HepG2 (cell line): Measurements from ENCODE around the gene COL9A3. TPM values are rescaled to one million over a fixed set of nuclear protein-coding genes. Genes with fewer than 3 reads are reported as not detected.
A peak's percentile ranks its signal among the peaks of the same experiment; 100 is the strongest.

Experiments used
- CBX1 ChIP-seq: IDR thresholded peaks from one replicate; pipeline ENCODE4 v1.6.1; 2016; ENCODE audit warnings: antibody characterized with exemption, low read depth
- CEBPG ChIP-seq: IDR thresholded peaks from 2 replicates; pipeline ENCODE4 v1.6.1; 2016
- CHD4 ChIP-seq: fragments of 200-600 bp; sonication (generic); IDR thresholded peaks from 2 replicates; pipeline ENCODE4 v1.7.0; 2017; ENCODE audit warnings: mild to moderate bottlenecking, low read length, borderline replicate concordance
- DRAP1 ChIP-seq: IDR thresholded peaks from 2 replicates; pipeline ENCODE4 v1.6.1; 2016; ENCODE audit warnings: missing genetic modification reagents, missing compliant biosample characterization
- ETV5 ChIP-seq: IDR thresholded peaks from 2 replicates; pipeline ENCODE4 v1.6.1; 2018; ENCODE audit warnings: missing biosample characterization, missing genetic modification reagents, inconsistent platforms, borderline replicate concordance
- GATAD1 ChIP-seq: IDR thresholded peaks from 2 replicates; pipeline ENCODE4 v1.6.1; 2016; ENCODE audit warnings: missing genetic modification reagents, missing compliant biosample characterization
- HINFP ChIP-seq: sonication (generic); formaldehyde crosslinking; IDR thresholded peaks from 2 replicates; pipeline ENCODE4 v1.4.0; 2020; ENCODE audit warnings: low read depth, mild to moderate bottlenecking, missing genetic modification reagents
- HNRNPK ChIP-seq: fragments of 200-400 bp; formaldehyde crosslinking; IDR thresholded peaks from 2 replicates; pipeline ENCODE4 v1.6.1; 2018; ENCODE audit warnings: low read length, low read depth, moderate library complexity, mild to moderate bottlenecking; ENCODE audit not compliant: poor library complexity, severe bottlenecking
- HOXA5 ChIP-seq: sonication (generic); formaldehyde crosslinking; IDR thresholded peaks from 2 replicates; pipeline ENCODE4 v1.4.0; 2020; ENCODE audit warnings: missing genetic modification reagents
- JUND ChIP-seq: sonication (generic); formaldehyde crosslinking; IDR thresholded peaks from 2 replicates; pipeline ENCODE4 v1.8.0; 2022; ENCODE audit warnings: mild to moderate bottlenecking, missing genetic modification reagents
- KDM5B ChIP-seq: sonication (generic); formaldehyde crosslinking; IDR thresholded peaks from 2 replicates; pipeline ENCODE4 v1.4.0; 2020; ENCODE audit warnings: missing genetic modification reagents, mild to moderate bottlenecking, borderline replicate concordance
- KDM6A ChIP-seq: IDR thresholded peaks from 2 replicates; pipeline ENCODE4 v1.6.1; 2016; ENCODE audit warnings: low read depth
- NR0B2 ChIP-seq: sonication (generic); formaldehyde crosslinking; IDR thresholded peaks from 2 replicates; pipeline ENCODE4 v1.4.0; 2020; ENCODE audit warnings: mild to moderate bottlenecking, missing genetic modification reagents
- PHF8 ChIP-seq: sonication (generic); formaldehyde crosslinking; IDR thresholded peaks from 2 replicates; pipeline ENCODE4 v1.5.0; 2020; ENCODE audit warnings: missing genetic modification reagents
- TOE1 ChIP-seq: sonication (generic); formaldehyde crosslinking; IDR thresholded peaks from 2 replicates; pipeline ENCODE4 v1.4.0; 2020; ENCODE audit warnings: mild to moderate bottlenecking, missing genetic modification reagents
- TP53 ChIP-seq: sonication (generic); formaldehyde crosslinking; conservative IDR thresholded peaks from 2 replicates; pipeline ENCODE4 v1.4.0; 2020; ENCODE audit warnings: missing genetic modification reagents
- ZBTB25 ChIP-seq: IDR thresholded peaks from 2 replicates; pipeline ENCODE4 v1.6.1; 2018; ENCODE audit warnings: missing genetic modification reagents
- ZFX ChIP-seq: sonication (generic); formaldehyde crosslinking; IDR thresholded peaks from 2 replicates; pipeline ENCODE4 v1.4.0; 2020; ENCODE audit warnings: mild to moderate bottlenecking, low read depth, missing genetic modification reagents, moderate library complexity
- ZNF260 ChIP-seq: sonication (generic); formaldehyde crosslinking; IDR thresholded peaks from 2 replicates; pipeline ENCODE4 v1.4.0; 2020; ENCODE audit warnings: missing genetic modification reagents, low read depth, mild to moderate bottlenecking, borderline replicate concordance
- ZNF292 ChIP-seq: sonication (generic); formaldehyde crosslinking; IDR thresholded peaks from 2 replicates; pipeline ENCODE4 v1.8.1; 2022; ENCODE audit warnings: mild to moderate bottlenecking, low read depth, missing genetic modification reagents, borderline replicate concordance
- ZNF589 ChIP-seq: sonication (generic); formaldehyde crosslinking; conservative IDR thresholded peaks from 2 replicates; pipeline ENCODE4 v1.8.0; 2022; ENCODE audit warnings: mild to moderate bottlenecking, moderate library complexity, missing genetic modification reagents
- ZNF737 ChIP-seq: sonication (generic); formaldehyde crosslinking; IDR thresholded peaks from 2 replicates; pipeline ENCODE4 v1.5.0; 2020; ENCODE audit warnings: missing genetic modification reagents, mild to moderate bottlenecking, borderline replicate concordance
- ZNF772 ChIP-seq: sonication (generic); formaldehyde crosslinking; IDR thresholded peaks from 2 replicates; pipeline ENCODE4 v1.5.0; 2020; ENCODE audit warnings: mild to moderate bottlenecking, missing genetic modification reagents
- ZNF780A ChIP-seq: sonication (generic); formaldehyde crosslinking; IDR thresholded peaks from 2 replicates; pipeline ENCODE4 v1.8.0; 2022; ENCODE audit warnings: mild to moderate bottlenecking, missing genetic modification reagents, moderate library complexity
- ZNF850 ChIP-seq: sonication (generic); formaldehyde crosslinking; conservative IDR thresholded peaks from 2 replicates; pipeline ENCODE4 v1.9.0; 2021; ENCODE audit warnings: mild to moderate bottlenecking, missing genetic modification reagents
- ZSCAN22 ChIP-seq: sonication (generic); formaldehyde crosslinking; IDR thresholded peaks from 2 replicates; pipeline ENCODE4 v1.4.0; 2020; ENCODE audit warnings: mild to moderate bottlenecking, missing genetic modification reagents
- polyA plus RNA-seq, 8 experiments: library from polyadenylated mRNA; depleted of rRNA in 3 of 8; stranded (reverse) in 7 of 8; unstranded in 1 of 8; fragments of >200 nt; fragmentation: Illumina TruSeq in 4 of 8; extraction: Trizol in 4 of 8; gene quantifications; 2 replicates each; pipeline versions ENCODE4 v1.2.1 to v1.2.3, GENCODE V29; 2011 to 2016; ENCODE audit warnings: low read depth in 4 of 8, missing spikeins in 1 of 8, mixed read lengths in 1 of 8; ENCODE audit not compliant: insufficient read depth in 1 of 8
- total RNA-seq, 5 experiments: library from RNA; depleted of rRNA; stranded (reverse); fragments of >200 nt; fragmentation: Illumina TruSeq; extraction: Trizol; gene quantifications; 2 replicates each; pipeline ENCODE4 v1.2.3, GENCODE V29; 2016; ENCODE audit warnings: low read depth in 1 of 5

The COL9A3 gene
- total and polyA plus RNA-seq, 2 of the 13 experiments (the other 11 are each of a cell fraction or from before 2014, with no cell fraction given): 155 to 204 TPM

- TF ChIP-seq PHF8: peak; percentile 76
- TF ChIP-seq ZSCAN22 (CRISPR knock-in tag): peak; percentile 38; the same call in 1 of the 2 replicates
- TF ChIP-seq ZBTB25 (CRISPR knock-in tag): no peak
- TF ChIP-seq TP53: no peak
- TF ChIP-seq CEBPG (CRISPR knock-in tag): no peak
- peak; percentile 91 for TF ChIP-seq ZFX (CRISPR knock-in tag)
- TF ChIP-seq CBX1: peak; percentile 13
- TF ChIP-seq KDM5B (CRISPR knock-in tag): peak; percentile 87
- peak; percentile 23 for TF ChIP-seq HNRNPK
- no peak for TF ChIP-seq ZNF589 (CRISPR knock-in tag)
- peak; percentile 83 for TF ChIP-seq HOXA5 (CRISPR knock-in tag)
- no peak for TF ChIP-seq ZNF292 (CRISPR knock-in tag)
- TF ChIP-seq CHD4: no peak
- no peak; the same call in 1 of the 2 replicates for TF ChIP-seq GATAD1
- no peak for TF ChIP-seq KDM6A
- peak; percentile 91; the same call in 1 of the 2 replicates for TF ChIP-seq ZNF850 (CRISPR knock-in tag)
- no peak for TF ChIP-seq ZNF780A
- peak; percentile 73; the same call in 1 of the 2 replicates for TF ChIP-seq DRAP1 (CRISPR knock-in tag)
- peak; percentile 43; the same call in 1 of the 2 replicates for TF ChIP-seq NR0B2 (CRISPR knock-in tag)
- TF ChIP-seq JUND (CRISPR knock-in tag): no peak
- no peak for TF ChIP-seq TOE1
- TF ChIP-seq ZNF737 (CRISPR knock-in tag): no peak
- peak; percentile 87 for TF ChIP-seq ZNF772
- TF ChIP-seq HINFP: peak; percentile 85
- peak; percentile 36 for TF ChIP-seq ETV5 (CRISPR knock-in tag)
- 0 out of 2 replicates have a peak, but pooled peaks have one; percentile 26 for TF ChIP-seq ZNF260 (CRISPR knock-in tag)
Measured at GRCh38 chr20:62794007-62794724, 22.7 kb upstream of the COL9A3 start (continued).
